Hepatocyte (in vitro differentiated cells): ENCODE data around the gene PAM.

ENCODE experiments used
- EZH2 ChIP-seq: fragments of 200-600 bp; sonication (generic); IDR thresholded peaks from 2 replicates; pipeline ENCODE4 v1.6.1; 2016; ENCODE audit warnings: antibody characterized with exemption, mild to moderate bottlenecking, borderline replicate concordance
- EZH2phosphoT487 ChIP-seq: fragments of 200-600 bp; sonication (generic); IDR thresholded peaks from one replicate; pipeline ENCODE4 v1.6.1; 2018; ENCODE audit warnings: antibody characterized with exemption, mild to moderate bottlenecking, low read depth, moderate library complexity; ENCODE audit not compliant: unreplicated experiment, severe bottlenecking
- TF ChIP-seq, protein P1 (sequence below): fragments of 200-600 bp; sonication (generic); IDR thresholded peaks from 2 replicates; pipeline ENCODE4 v1.5.1; 2016; ENCODE audit warnings: antibody characterized with exemption, mild to moderate bottlenecking; ENCODE audit not compliant: poor library complexity

DNA sequence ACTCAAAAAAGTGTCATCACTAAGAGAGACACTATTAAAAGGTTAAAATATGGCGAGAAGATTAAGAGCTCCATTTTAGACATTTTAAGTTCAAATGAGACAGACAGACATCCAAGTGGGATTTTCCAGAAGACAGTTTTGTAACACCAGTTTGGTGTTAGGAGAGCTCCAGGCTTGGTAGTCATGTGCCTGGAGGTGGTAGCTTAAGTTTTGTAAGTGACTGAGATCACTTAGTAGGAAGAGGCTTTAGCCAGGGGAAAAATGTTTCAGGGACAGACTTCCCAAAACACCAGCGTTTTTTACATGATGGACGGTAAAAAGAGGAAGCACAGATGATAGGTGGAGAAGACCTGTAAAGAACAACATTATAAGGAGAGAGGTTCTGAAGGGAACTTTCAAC is 214.5 kb downstream of the PAM start:
- TF ChIP-seq, protein P1, sequence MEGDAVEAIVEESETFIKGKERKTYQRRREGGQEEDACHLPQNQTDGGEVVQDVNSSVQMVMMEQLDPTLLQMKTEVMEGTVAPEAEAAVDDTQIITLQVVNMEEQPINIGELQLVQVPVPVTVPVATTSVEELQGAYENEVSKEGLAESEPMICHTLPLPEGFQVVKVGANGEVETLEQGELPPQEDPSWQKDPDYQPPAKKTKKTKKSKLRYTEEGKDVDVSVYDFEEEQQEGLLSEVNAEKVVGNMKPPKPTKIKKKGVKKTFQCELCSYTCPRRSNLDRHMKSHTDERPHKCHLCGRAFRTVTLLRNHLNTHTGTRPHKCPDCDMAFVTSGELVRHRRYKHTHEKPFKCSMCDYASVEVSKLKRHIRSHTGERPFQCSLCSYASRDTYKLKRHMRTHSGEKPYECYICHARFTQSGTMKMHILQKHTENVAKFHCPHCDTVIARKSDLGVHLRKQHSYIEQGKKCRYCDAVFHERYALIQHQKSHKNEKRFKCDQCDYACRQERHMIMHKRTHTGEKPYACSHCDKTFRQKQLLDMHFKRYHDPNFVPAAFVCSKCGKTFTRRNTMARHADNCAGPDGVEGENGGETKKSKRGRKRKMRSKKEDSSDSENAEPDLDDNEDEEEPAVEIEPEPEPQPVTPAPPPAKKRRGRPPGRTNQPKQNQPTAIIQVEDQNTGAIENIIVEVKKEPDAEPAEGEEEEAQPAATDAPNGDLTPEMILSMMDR, result no peak
- TF ChIP-seq EZH2phosphoT487, result no peak
- no peak for TF ChIP-seq EZH2
